Activated T-helper 9 cell treated with anti-CD3 and anti-CD28 coated beads, Interleukin-2, amount 50 U/mL, for 16 hours (primary cell): ENCODE results near the gene CLIP4.
A peak's percentile ranks its signal among the peaks of the same experiment; 100 is the strongest.
"Not testable (repeated sequence)": the region's sequence is repeated elsewhere in the genome, so short reads cannot be mapped to it uniquely, and the experiment has no call there.

Experiments used
- DNase-seq: peaks from one replicate; pipeline ENCODE4 v3.0.0-alpha.2; 2020; ENCODE audit warnings: low read depth

The CLIP4 gene

GRCh38 chr2:29100564-29100963, 14.7 kb upstream of the CLIP4 start:
- no peak for DNase-seq

- DNase-seq: no peak
These were observed 10.5 kb upstream of the CLIP4 start for GRCh38 chr2:29104688-29105087.

- DNase-seq: no peak
These were observed 9.8 kb upstream of the CLIP4 start for GRCh38 chr2:29105375-29105774.

- no peak for DNase-seq
These were observed 9.0 kb upstream of the CLIP4 start for GRCh38 chr2:29106256-29106655.

- no peak for DNase-seq
These were observed 8.2 kb upstream of the CLIP4 start for GRCh38 chr2:29106980-29107388.

GRCh38 chr2:29107547-29107946, 7.7 kb upstream of the CLIP4 start:
- not testable (repeated sequence) for DNase-seq

- DNase-seq: no peak
These were observed 7.0 kb upstream of the CLIP4 start for GRCh38 chr2:29108225-29108624.

- no peak for DNase-seq
These were observed 6.0 kb upstream of the CLIP4 start for GRCh38 chr2:29109246-29109645.

- DNase-seq: no peak
These were observed 4.2 kb upstream of the CLIP4 start for GRCh38 chr2:29110916-29111535.

- DNase-seq: no peak
These were observed 2.8 kb upstream of the CLIP4 start for GRCh38 chr2:29112379-29112778.

GRCh38 chr2:29113027-29113686, 2.1 kb upstream of the CLIP4 start:
- DNase-seq: no peak

GRCh38 chr2:29113891-29114321, 1.3 kb upstream of the CLIP4 start:
- DNase-seq: no peak

- no peak for DNase-seq
These were observed 649 bp upstream of the CLIP4 start for GRCh38 chr2:29114586-29114945.

GRCh38 chr2:29115797-29116781, 874 bp downstream of the CLIP4 start:
- peak; percentile 54 for DNase-seq

- DNase-seq: no peak
These were observed 2.6 kb downstream of the CLIP4 start for GRCh38 chr2:29117636-29118303.

GRCh38 chr2:29119211-29119610, 4.0 kb downstream of the CLIP4 start:
- no peak for DNase-seq

- DNase-seq: no peak
These were observed 5.6 kb downstream of the CLIP4 start for GRCh38 chr2:29120846-29121245.

- no peak for DNase-seq
These were observed 8.6 kb downstream of the CLIP4 start for GRCh38 chr2:29123617-29124349.

- DNase-seq: no peak
These were observed 9.3 kb downstream of the CLIP4 start for GRCh38 chr2:29124504-29124903.

GRCh38 chr2:29129586-29130281, 14.5 kb downstream of the CLIP4 start:
- DNase-seq: no peak

- peak; percentile 2 for DNase-seq
These were observed 15.1 kb downstream of the CLIP4 start for GRCh38 chr2:29130295-29130694.
